ELF-1 (cell line): Measurements from ENCODE around the gene ADGRV1.

ENCODE experiments used
- DNase-seq: peaks from one replicate; pipeline ENCODE4 v3.0.0-alpha.2; 2016; ENCODE audit warnings: low read depth, low spot score

Gene ADGRV1

DNA sequence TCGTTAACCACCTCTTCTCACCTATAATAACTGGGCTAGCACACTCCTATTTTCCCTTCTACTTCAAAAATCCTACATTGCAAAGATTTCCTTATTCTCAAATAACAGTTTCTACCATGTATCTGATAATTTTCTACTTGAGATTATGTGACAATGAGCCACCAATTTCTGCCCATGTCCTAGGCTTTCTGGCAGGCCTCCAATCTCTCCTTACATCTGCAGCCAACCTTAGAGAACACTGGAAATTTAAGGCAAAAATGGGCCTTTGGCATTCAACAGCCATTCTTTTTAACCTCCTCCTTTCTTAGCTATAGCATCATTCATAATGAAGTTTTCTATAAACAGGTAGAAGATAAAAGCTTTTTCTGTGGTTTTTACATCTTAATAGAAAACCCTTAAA is 599.4 kb downstream of the ADGRV1 start:
- DNase-seq = no peak

DNA sequence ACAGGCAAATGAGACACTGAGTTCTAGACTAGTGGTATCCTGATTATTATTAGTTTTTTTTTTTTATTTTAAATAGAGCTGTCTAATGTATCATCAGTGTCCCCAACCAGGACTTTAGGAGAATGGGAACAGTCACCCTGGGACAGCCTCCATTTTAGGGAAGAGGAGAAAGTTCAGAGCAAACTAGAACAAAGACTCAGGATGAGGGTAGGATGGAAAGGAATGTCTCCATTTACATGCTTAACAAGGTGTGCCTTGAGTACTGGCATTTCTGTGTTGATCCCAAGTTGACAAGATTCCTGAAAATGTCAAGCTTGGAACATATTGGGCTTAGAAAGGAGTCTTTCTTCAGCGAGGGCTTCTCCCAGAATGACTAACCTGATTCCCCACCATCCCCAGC is 601.0 kb downstream of the ADGRV1 start:
- no peak for DNase-seq

- DNase-seq = no peak
Measured at GRCh38 chr5:91160714-91161285, 602.2 kb downstream of the ADGRV1 start.

DNA sequence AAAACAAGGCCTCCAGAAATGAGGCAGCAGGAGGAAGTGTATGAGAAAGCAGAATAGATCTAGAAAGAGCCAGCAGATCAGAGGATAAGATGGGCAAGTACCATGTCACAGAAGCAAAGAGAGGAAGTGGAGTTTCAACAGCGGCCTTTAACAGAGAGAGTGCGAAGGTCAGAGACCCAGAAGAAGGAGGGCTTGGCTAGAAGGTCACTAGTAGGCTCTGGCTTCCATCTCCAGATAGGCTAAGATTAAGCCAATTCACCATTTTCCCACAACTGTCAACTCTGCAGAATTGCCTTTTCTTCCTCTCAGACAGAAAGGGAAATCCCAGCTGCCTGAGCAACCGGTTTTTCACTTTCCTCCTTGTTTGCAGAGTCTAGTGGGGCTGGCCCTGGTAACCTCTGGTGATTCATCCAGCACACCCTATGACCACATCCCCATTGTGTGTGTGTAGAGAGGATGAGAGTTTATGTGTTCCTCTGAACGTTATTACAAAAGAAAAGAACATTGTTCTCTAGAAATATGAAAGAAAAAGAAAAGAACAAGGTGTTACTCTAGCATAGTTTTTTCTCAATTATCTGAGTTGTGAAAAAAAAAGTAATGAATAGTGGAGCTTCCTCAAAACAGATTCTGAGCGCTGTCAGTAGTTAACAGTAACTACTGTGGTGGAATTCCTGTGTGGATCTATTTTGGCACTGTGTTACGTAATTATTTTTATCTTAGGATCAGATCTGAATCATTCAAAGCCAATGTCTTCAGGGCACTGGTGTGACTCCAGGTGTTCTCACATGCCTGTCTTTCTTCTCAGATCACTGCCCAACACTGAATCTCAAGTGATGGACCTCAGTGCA is 604.2 kb downstream of the ADGRV1 start:
- DNase-seq = peak; percentile 77

DNA sequence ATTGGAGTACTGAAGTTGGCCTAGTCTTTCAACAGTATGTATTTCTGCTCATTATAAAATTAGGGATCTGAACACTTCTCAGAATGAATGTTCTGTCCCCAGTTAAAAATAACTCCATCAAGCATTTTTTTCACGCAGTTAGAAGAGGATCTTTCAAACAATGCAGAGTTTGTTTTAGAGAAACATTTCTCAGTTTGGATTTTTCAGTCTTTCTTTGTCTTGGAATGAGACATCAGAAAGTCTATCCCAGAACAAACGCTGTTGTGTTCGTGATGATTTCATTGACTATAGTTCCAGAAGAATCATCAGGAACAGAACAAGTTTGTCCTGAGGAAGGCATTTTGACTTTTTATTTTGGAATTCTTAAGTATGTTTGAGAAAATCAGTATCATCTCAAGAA is 605.8 kb downstream of the ADGRV1 start:
- no peak for DNase-seq

DNA sequence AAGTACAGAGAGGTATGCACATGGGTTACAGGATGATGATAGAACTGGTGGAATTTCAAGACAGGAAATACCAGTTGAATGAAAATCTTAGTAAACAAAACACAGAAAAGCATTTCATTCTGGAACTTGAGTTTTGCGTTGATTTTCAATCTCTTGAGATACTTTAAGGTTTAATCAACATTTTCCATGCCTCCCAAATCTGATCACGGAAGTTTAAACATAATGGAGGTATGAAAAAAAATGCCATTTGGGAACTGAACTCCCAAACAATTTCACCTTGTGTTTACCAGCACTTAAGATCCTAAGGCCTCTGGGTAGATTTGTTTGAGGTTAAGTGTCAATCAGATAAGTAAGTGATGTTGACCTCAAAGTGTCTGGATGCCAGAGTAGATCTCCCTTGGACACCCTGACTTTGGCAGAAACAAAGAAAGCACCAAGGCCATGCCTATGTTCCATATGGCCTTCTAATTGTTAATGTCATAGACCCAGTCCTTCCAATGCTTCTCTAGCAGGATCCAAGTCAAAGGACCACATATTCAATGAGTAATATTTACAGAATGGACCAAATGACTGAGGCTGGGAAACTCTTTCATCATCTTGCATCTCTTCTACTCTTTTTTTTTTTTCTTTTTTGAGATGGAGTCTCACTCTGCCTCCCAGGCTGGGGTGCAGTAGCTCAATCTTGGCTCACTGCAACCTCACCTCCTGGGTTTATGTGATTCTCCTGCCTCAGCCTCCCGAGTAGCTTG is 607.6 kb downstream of the ADGRV1 start:
- DNase-seq = no peak

DNA sequence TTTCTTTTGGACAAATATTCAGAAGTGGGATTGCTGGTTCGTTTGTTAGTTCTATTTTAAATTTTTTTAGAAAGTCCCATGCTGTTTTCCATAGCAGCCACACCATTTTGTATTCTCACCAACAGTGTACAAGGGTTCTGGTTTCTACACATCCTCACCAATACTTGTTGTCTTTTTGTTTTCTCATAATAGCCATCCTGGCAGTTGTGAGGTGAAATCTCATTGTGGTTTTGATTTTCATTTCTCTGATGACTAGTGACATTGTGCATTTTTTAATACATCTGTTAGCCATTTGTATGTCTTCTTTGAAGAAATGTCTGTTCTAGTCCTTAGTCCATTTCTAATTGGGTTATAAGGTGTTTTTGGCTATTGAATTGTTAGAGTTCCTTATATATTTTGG is 610.3 kb downstream of the ADGRV1 start:
- no peak for DNase-seq

- DNase-seq = no peak
Measured at GRCh38 chr5:91170266-91170665, 611.7 kb downstream of the ADGRV1 start.

- no peak for DNase-seq
Measured at GRCh38 chr5:91171322-91171721, 612.7 kb downstream of the ADGRV1 start.

GRCh38 chr5:91174396-91174795 is 615.8 kb downstream of the ADGRV1 start:
- no peak for DNase-seq

DNA sequence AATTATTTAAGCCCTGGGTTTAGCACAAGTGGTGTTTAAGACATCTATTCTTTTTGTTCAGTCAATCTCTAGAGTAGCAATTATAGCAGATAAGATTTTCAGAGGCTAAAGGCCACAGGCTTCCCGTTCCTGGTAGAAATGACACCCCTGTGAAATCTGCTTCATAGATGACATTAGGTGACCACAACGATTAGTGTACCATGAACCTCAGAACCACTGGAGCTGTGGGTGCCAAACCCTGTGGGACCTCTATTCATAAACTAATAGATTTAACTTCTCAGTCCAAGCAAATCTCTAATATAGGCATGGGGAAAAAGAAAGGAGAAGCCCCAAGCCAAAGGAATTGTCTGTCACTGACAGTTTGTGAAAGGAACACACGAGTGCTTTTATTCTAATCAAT is 617.1 kb downstream of the ADGRV1 start:
- no peak for DNase-seq

- DNase-seq = no peak
Measured at GRCh38 chr5:91176288-91177016, 617.9 kb downstream of the ADGRV1 start.

DNA sequence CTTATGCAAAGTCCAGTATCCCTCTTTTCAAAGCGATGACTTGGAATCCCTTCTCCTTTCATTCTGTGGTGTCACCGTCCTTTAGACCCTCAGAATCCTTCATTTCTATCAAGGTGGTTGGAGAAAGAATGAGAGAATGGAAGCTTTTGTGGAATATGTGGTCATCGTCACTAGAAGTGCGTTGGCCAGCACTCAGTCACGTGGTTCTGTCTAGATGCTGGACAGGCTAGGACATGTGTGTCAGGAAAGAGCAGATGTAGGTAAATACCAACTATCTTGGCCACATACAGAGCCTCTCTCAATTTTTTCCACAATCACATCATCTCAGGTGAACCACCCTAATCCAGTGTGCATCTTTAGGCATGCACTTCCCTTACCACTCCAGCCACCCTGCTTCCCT is 618.5 kb downstream of the ADGRV1 start:
- no peak for DNase-seq

- no peak for DNase-seq
Measured at GRCh38 chr5:91177639-91178038, 619.0 kb downstream of the ADGRV1 start.

GRCh38 chr5:91178461-91178860 is 619.9 kb downstream of the ADGRV1 start:
- DNase-seq = no peak

DNA sequence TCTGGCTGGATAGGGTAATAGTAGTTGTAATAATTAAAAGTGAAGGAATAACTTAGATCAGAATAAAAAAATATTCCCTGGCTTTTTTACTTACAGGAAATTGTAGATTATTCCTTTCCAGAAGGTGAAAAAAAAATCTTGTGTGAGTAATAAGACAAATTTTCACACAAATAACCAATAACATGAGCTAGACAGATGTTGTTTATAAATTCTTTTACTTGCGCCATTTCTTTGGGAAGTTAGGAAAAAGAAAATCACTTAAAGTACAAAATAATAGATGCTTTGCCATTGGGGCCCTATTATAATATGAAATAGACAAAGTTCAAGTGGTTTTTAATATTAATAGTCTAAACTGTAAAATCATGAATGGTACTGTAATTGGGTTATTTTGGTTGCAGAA is 620.4 kb downstream of the ADGRV1 start:
- DNase-seq = no peak

- DNase-seq = no peak
Measured at GRCh38 chr5:91180506-91180905, 621.9 kb downstream of the ADGRV1 start.

GRCh38 chr5:91182763-91183162 is 624.2 kb downstream of the ADGRV1 start:
- no peak for DNase-seq

- no peak for DNase-seq
Measured at GRCh38 chr5:91183743-91184142, 625.1 kb downstream of the ADGRV1 start.

GRCh38 chr5:91186101-91186500 is 627.5 kb downstream of the ADGRV1 start:
- no peak for DNase-seq

- DNase-seq = no peak
Measured at GRCh38 chr5:91187032-91187431, 628.4 kb downstream of the ADGRV1 start.

DNA sequence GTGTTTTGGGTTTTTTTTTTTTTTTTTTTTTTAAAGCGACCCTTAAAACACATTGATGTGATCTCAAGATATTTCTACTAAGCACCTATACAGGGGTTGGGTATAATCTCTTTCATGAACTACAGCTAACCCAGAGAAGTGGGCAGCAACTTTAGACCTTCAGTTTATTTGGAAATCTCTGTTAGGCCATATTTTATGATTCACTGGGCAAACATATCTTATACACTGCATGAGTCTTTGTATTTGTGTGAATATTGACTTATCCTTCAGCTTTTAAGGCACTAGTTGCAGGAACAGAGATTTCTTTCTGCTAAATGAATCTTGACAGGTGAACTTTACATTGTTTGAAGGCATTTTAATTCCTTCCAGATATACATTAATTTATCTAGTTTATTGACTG is 630.2 kb downstream of the ADGRV1 start:
- DNase-seq = no peak
